Measurements from ENCODE around the gene CKMT2.

DNA sequence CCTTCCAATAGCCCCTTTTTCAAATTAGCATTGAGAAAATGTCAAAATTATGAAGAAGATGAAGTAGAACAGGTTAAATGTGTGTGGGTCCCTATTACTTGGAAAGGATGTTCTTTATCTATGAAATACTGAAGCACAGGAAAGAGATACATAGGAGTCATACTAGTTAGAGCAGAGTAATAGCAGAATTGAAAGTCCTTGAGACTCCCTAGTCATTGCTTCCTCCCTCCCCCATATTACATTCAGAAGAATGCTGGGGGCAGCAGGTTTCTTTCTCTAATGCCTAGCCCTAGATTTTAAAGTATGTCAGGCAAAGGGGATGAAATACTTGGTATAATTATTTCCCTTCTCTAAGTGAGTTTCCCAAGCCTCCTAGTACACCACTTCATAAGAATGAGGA is 72.7 kb downstream of the CKMT2 start:
- no peak for TF ChIP-seq POLR2A (IDR thresholded peaks at IDR 0.05)
- TF ChIP-seq, protein P1, sequence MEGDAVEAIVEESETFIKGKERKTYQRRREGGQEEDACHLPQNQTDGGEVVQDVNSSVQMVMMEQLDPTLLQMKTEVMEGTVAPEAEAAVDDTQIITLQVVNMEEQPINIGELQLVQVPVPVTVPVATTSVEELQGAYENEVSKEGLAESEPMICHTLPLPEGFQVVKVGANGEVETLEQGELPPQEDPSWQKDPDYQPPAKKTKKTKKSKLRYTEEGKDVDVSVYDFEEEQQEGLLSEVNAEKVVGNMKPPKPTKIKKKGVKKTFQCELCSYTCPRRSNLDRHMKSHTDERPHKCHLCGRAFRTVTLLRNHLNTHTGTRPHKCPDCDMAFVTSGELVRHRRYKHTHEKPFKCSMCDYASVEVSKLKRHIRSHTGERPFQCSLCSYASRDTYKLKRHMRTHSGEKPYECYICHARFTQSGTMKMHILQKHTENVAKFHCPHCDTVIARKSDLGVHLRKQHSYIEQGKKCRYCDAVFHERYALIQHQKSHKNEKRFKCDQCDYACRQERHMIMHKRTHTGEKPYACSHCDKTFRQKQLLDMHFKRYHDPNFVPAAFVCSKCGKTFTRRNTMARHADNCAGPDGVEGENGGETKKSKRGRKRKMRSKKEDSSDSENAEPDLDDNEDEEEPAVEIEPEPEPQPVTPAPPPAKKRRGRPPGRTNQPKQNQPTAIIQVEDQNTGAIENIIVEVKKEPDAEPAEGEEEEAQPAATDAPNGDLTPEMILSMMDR (IDR thresholded peaks at IDR 0.05): no peak

All from esophagus squamous epithelium (tissue), 4 donors.